ENCODE measurements around the gene GRM8. TPM values are rescaled to one million over a fixed set of nuclear protein-coding genes. Genes with fewer than 3 reads are reported as not detected.

Gene GRM8
- total and polyA plus RNA-seq, 8 donors, result 0.25 to 2.8 (median 1.3) TPM; not detected in 4

GRCh38 chr7:126715076-126715475, 537.7 kb downstream of the GRM8 start:
- DNase-seq, result no peak
- Histone ChIP-seq H3K9me3 (peaks cover 0 to 18% (median 7%) of the 10 kb centered on the region in 4 donors), H3K36me3 (no peaks in the 10 kb centered on the region), H3K4me1 (no peaks in the 10 kb centered on the region), H3K27me3 (no peaks in the 10 kb centered on the region), H3K27ac (no peak overlapping the region), H3K4me3 (no peak overlapping the region)
- no peak for TF ChIP-seq POLR2A (IDR thresholded peaks at IDR 0.05)
- TF ChIP-seq CTCF (IDR thresholded peaks at IDR 0.05), result no peak
- TF ChIP-seq POLR2AphosphoS5 (IDR thresholded peaks at IDR 0.05), result no peak
- TF ChIP-seq EP300 (IDR thresholded peaks at IDR 0.05), result no peak
- WGBS, 5 donors, result 39 to 52% (median 46%) methylated on average over 2 of the region's 2 CpGs
- intact Hi-C loops (cut with DNase I; ENCODE audit: low total_unique reads), result no loop called here

GRCh38 chr7:126702242-126703016, 550.3 kb downstream of the GRM8 start:
- no peaks in the 10 kb centered on the region for H3K9me3 ChIP-seq
- TF ChIP-seq CTCF (IDR thresholded peaks at IDR 0.05) (no peak), POLR2A (IDR thresholded peaks at IDR 0.05) (no peak), POLR2AphosphoS5 (IDR thresholded peaks at IDR 0.05) (no peak), EP300 (IDR thresholded peaks at IDR 0.05) (no peak)
- no peaks in the 10 kb centered on the region for H3K27me3 ChIP-seq
- H3K36me3 ChIP-seq, result no peaks in the 10 kb centered on the region
- no peak for DNase-seq
- no peak overlapping the region for H3K4me3 ChIP-seq
- WGBS, 5 donors, result 62 to 74% (median 67%) methylated on average over 7 of the region's 7 CpGs
- no peaks in the 10 kb centered on the region for H3K4me1 ChIP-seq
- H3K27ac ChIP-seq, result no peak overlapping the region
- intact Hi-C loops (cut with DNase I; ENCODE audit: low total_unique reads), result no loop called here

GRCh38 chr7:126700807-126701604, 551.7 kb downstream of the GRM8 start:
- no peaks in the 10 kb centered on the region for H3K36me3 ChIP-seq
- intact Hi-C loops (cut with DNase I; ENCODE audit: low total_unique reads), result no loop called here
- 17 to 28% (median 24%) methylated on average over 5 of the region's 5 CpGs for WGBS, 5 donors
- no peak overlapping the region for H3K4me3 ChIP-seq
- H3K9me3 ChIP-seq, result no peaks in the 10 kb centered on the region
- peak in 1 of 2 donors; percentile 74 for DNase-seq
- H3K27ac ChIP-seq, result no peak overlapping the region
- TF ChIP-seq POLR2A (IDR thresholded peaks at IDR 0.05), result no peak
- TF ChIP-seq POLR2AphosphoS5 (IDR thresholded peaks at IDR 0.05), result no peak
- TF ChIP-seq CTCF (IDR thresholded peaks at IDR 0.05), result no peak
- no peak for TF ChIP-seq EP300 (IDR thresholded peaks at IDR 0.05)
- no peaks in the 10 kb centered on the region for H3K4me1 ChIP-seq
- H3K27me3 ChIP-seq, result no peaks in the 10 kb centered on the region

GRCh38 chr7:126699707-126700106, 553.0 kb downstream of the GRM8 start:
- no peaks in the 10 kb centered on the region for H3K36me3 ChIP-seq
- no peaks in the 10 kb centered on the region for H3K9me3 ChIP-seq
- intact Hi-C loops (cut with DNase I; ENCODE audit: low total_unique reads), result no loop called here
- no peak overlapping the region for H3K27ac ChIP-seq
- no peaks in the 10 kb centered on the region for H3K4me1 ChIP-seq
- H3K4me3 ChIP-seq, result no peak overlapping the region
- H3K27me3 ChIP-seq, result no peaks in the 10 kb centered on the region
- DNase-seq, result no peak
- TF ChIP-seq POLR2AphosphoS5 (IDR thresholded peaks at IDR 0.05), result no peak
- TF ChIP-seq EP300 (IDR thresholded peaks at IDR 0.05), result no peak
- no peak for TF ChIP-seq CTCF (IDR thresholded peaks at IDR 0.05)
- no peak for TF ChIP-seq POLR2A (IDR thresholded peaks at IDR 0.05)

Measured in stomach (tissue), 9 donors.